OCI-LY7 (cell line): ENCODE data around the gene PRRG4. TPM values are rescaled to one million over a fixed set of nuclear protein-coding genes. Genes with fewer than 3 reads are reported as not detected.

ENCODE experiments used
- BruUV-seq: library from RNA; stranded (reverse); fragments of 400-500 nt; replicated peaks from 2 replicates; lab custom pipeline; 2021; lab: Mats Ljungman, UMichigan
- CTCF ChIA-PET: fragments of 300-600 bp; sonication (Branson Sonifier 250); formaldehyde crosslinking; loops from one replicate; lab custom pipeline; 2022; ENCODE audit warnings: antibody characterized with exemption; ENCODE audit not compliant: unreplicated experiment; lab: Charles Lee
- POLR2A ChIA-PET: fragments of 300-600 bp; sonication (Branson Sonifier 250); formaldehyde crosslinking; loops from one replicate; lab custom pipeline; 2022; ENCODE audit warnings: antibody characterized with exemption; lab: Charles Lee
- DNase-seq: peaks from one replicate; pipeline ENCODE4 v3.0.0-alpha.2; 2015; ENCODE audit warnings: low spot score
- H2AFZ ChIP-seq: fragments of 200-600 bp; sonication (generic), shearing (Covaris generic); 2 replicates; pipeline ENCODE4 v1.6.1; 2014; ENCODE audit warnings: mild to moderate bottlenecking, antibody characterized with exemption, low read length, moderate library complexity
- H3K27ac ChIP-seq: fragments of 200-600 bp; sonication (generic); 2 replicates; pipeline ENCODE4 v1.5.1; 2014; ENCODE audit warnings: mixed run types, low read depth, mild to moderate bottlenecking, moderate library complexity, low read length, inconsistent platforms; ENCODE audit not compliant: poor library complexity, severe bottlenecking
- H3K36me3 ChIP-seq: fragments of 200-600 bp; sonication (generic); 2 replicates; pipeline ENCODE4 v1.6.1; 2014; ENCODE audit warnings: mild to moderate bottlenecking, antibody characterized with exemption, low read length, moderate library complexity, mixed read lengths; ENCODE audit not compliant: insufficient read depth
- H3K4me1 ChIP-seq: fragments of 200-600 bp; sonication (generic); 2 replicates; pipeline ENCODE4 v1.5.1; 2014; ENCODE audit warnings: mild to moderate bottlenecking, low read length; ENCODE audit not compliant: insufficient read depth, poor library complexity, severe bottlenecking
- H3K4me2 ChIP-seq: fragments of 200-600 bp; sonication (generic); 2 replicates; pipeline ENCODE4 v1.6.1; 2014; ENCODE audit warnings: mild to moderate bottlenecking, low read length
- H3K4me3 ChIP-seq: fragments of 200-600 bp; sonication (generic); 2 replicates; pipeline ENCODE4 v1.5.1; 2014; ENCODE audit warnings: mild to moderate bottlenecking, low read depth, low read length; ENCODE audit not compliant: poor library complexity, severe bottlenecking
- H3K79me2 ChIP-seq: fragments of 200-600 bp; sonication (generic); 2 replicates; pipeline ENCODE4 v1.6.1; 2016; ENCODE audit warnings: low read depth, mild to moderate bottlenecking, low read length, moderate library complexity, mixed read lengths; ENCODE audit not compliant: insufficient read depth
- H3K9me2 ChIP-seq: fragments of 200-600 bp; sonication (generic); 2 replicates; pipeline ENCODE4 v1.6.1; 2016; ENCODE audit warnings: mild to moderate bottlenecking, low read length, mixed read lengths; ENCODE audit not compliant: insufficient read depth
- H3K9me3 ChIP-seq: fragments of 200-600 bp; sonication (generic); 2 replicates; pipeline ENCODE4 v1.6.1; 2014; ENCODE audit warnings: mild to moderate bottlenecking, mixed run types, low read length, mixed read lengths
- H4K20me1 ChIP-seq: fragments of 200-600 bp; sonication (generic); 2 replicates; pipeline ENCODE4 v1.6.1; 2014; ENCODE audit warnings: mild to moderate bottlenecking, antibody characterized with exemption, low read length, moderate library complexity, mixed read lengths; ENCODE audit not compliant: insufficient read depth
- CTCF ChIP-seq: fragments of 200-600 bp; sonication (generic); conservative IDR thresholded peaks from 2 replicates; pipeline ENCODE4 v1.5.1; 2014; ENCODE audit warnings: mild to moderate bottlenecking, antibody characterized with exemption, low read length, moderate library complexity, mixed read lengths
- EZH2phosphoT487 ChIP-seq: fragments of 200-600 bp; sonication (generic); IDR thresholded peaks from 2 replicates; pipeline ENCODE4 v1.6.1; 2018; ENCODE audit warnings: low read depth, borderline replicate concordance, mild to moderate bottlenecking, mixed run types, antibody characterized with exemption, low read length, moderate library complexity, mixed read lengths
- intact Hi-C: fragments of 100-400 bp; cut with micrococcal nuclease; formaldehyde crosslinking; loops from one replicate; pipeline ENCODE4 v1.10.0; 2022; ENCODE audit not compliant: unreplicated experiment
- total RNA-seq, 2 experiments: library from RNA; depleted of rRNA in 1 of 2; stranded (reverse); fragments of >200 nt in 1 of 2; shearing (Covaris generic) in 1 of 2; gene quantifications; 2 replicates each; pipeline ENCODE4 v1.2.3, GENCODE V29; 2014 to 2022

Gene PRRG4
- total RNA-seq, 2 experiments from 2014 or later = not detected

GRCh38 chr11:32894149-32894827 lies 64.6 kb downstream of the PRRG4 start:
- CTCF ChIA-PET = interaction anchor here (1.1 kb wide), 1 partner anchor 10 kb away, joined by 3 read pairs; no protein-coding TSS in a partner anchor
- Histone ChIP-seq H2AFZ (peak overlapping the region; percentile 61; the same call in 1 of the 2 replicates), H3K4me1 (peaks cover 26% of the 10 kb centered on the region), H3K79me2 (peaks cover 57% of the 10 kb centered on the region), H3K9me2 (no peaks in the 10 kb centered on the region), H3K4me3 (peak overlapping the region; percentile 86), H3K36me3 (peaks cover 42% of the 10 kb centered on the region), H3K27ac (peak overlapping the region; percentile 82), H4K20me1 (peaks cover 28% of the 10 kb centered on the region), H3K4me2 (peak overlapping the region; percentile 100), H3K9me3 (no peaks in the 10 kb centered on the region)
- DNase-seq = peak; percentile 72
- no TSS peak for BruUV-seq
- no peak for TF ChIP-seq CTCF
- TF ChIP-seq EZH2phosphoT487 = no peak
- intact Hi-C loops = loop anchor here (10.0 kb wide), 3 partner anchors 141 to 1161 kb away; partner anchors contain the start of genes CAPRIN1, EIF3M and TCP11L1
- POLR2A ChIA-PET = interaction anchor here (0.6 to 2.3 kb wide), 15 partner anchors 8 to 396 kb away, joined by 3 to 12 read pairs (median 4); partner anchors contain the start of gene TCP11L1

GRCh38 chr11:32894921-32895320 lies 65.2 kb downstream of the PRRG4 start:
- no peak for DNase-seq
- Histone ChIP-seq H3K9me3 (no peaks in the 10 kb centered on the region), H3K4me3 (peak overlapping the region; percentile 86), H3K36me3 (peaks cover 48% of the 10 kb centered on the region), H3K4me2 (peak overlapping the region; percentile 100), H3K79me2 (peaks cover 63% of the 10 kb centered on the region), H3K27ac (peak overlapping the region; percentile 82), H4K20me1 (peaks cover 34% of the 10 kb centered on the region), H2AFZ (no peak overlapping the region), H3K4me1 (peaks cover 26% of the 10 kb centered on the region), H3K9me2 (no peaks in the 10 kb centered on the region)
- intact Hi-C loops = loop anchor here (10.0 kb wide), 3 partner anchors 140 to 1160 kb away; partner anchors contain the start of genes CAPRIN1, EIF3M and TCP11L1
- TF ChIP-seq CTCF (no peak), EZH2phosphoT487 (no peak)
- no TSS peak for BruUV-seq
- CTCF ChIA-PET = interaction anchor here (1.1 kb wide), 1 partner anchor 11 kb away, joined by 3 read pairs; no protein-coding TSS in a partner anchor
- POLR2A ChIA-PET = interaction anchor here (0.6 to 2.3 kb wide), 13 partner anchors 8 to 174 kb away, joined by 3 to 12 read pairs (median 4); partner anchors contain the start of gene TCP11L1
